Measurements from ENCODE around the gene BICDL2. TPM values are rescaled to one million over a fixed set of nuclear protein-coding genes. Genes with fewer than 3 reads are reported as not detected.
"Not testable (repeated sequence)": the region's sequence is repeated elsewhere in the genome, so short reads cannot be mapped to it uniquely, and the experiment has no call there.

BICDL2 gene
- total RNA-seq, 2 donors from 2014 or later, result 132 to 357 TPM

DNA sequence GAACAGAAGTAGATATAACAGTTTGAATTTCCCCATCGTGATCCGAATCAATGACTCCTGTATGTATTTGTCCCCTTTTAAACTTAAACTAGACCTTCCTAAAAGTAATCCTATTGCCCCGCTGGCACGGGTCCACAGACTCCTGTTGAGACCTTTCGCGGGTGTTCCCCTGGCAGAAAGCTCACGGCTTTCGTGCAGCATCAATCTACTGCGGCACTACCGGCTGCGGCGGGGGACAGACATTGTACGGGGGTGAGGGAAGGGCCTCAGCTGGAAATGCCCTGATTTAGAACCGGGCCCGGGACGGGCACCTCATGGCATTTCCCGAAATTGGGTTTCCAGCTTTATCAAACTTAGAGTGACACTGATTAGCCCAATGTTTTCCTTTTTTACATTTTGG is 43.3 kb upstream of the BICDL2 start:
- 81 to 83% methylated on average over 17 of the region's 17 CpGs for WGBS, 2 donors
- ATAC-seq (no peak), DNase-seq (no peak)
- no peaks in the 10 kb centered on the region for H3K27me3 ChIP-seq
- H3K27ac ChIP-seq, result no peak overlapping the region
- no peaks in the 10 kb centered on the region for H3K36me3 ChIP-seq (replicated peaks in 1 of 2; ENCODE audit: insufficient read depth in 1 of 2, low read depth in 2 of 2)
- TF ChIP-seq, protein P1, sequence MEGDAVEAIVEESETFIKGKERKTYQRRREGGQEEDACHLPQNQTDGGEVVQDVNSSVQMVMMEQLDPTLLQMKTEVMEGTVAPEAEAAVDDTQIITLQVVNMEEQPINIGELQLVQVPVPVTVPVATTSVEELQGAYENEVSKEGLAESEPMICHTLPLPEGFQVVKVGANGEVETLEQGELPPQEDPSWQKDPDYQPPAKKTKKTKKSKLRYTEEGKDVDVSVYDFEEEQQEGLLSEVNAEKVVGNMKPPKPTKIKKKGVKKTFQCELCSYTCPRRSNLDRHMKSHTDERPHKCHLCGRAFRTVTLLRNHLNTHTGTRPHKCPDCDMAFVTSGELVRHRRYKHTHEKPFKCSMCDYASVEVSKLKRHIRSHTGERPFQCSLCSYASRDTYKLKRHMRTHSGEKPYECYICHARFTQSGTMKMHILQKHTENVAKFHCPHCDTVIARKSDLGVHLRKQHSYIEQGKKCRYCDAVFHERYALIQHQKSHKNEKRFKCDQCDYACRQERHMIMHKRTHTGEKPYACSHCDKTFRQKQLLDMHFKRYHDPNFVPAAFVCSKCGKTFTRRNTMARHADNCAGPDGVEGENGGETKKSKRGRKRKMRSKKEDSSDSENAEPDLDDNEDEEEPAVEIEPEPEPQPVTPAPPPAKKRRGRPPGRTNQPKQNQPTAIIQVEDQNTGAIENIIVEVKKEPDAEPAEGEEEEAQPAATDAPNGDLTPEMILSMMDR (IDR thresholded peaks at IDR 0.05), result no peak
- no peak for TF ChIP-seq POLR2A (IDR thresholded peaks at IDR 0.05)
- no peaks in the 10 kb centered on the region for H3K9me3 ChIP-seq
- intact Hi-C loops (cut with DNase I), result no loop called here
- no peak overlapping the region for H3K4me3 ChIP-seq
- peaks cover 9% of the 10 kb centered on the region for H3K4me1 ChIP-seq

GRCh38 chr16:3076577-3076976 is 39.8 kb upstream of the BICDL2 start:
- H3K9me3 ChIP-seq, result no peaks in the 10 kb centered on the region
- TF ChIP-seq, protein P1 (IDR thresholded peaks at IDR 0.05), result no peak
- no peak for TF ChIP-seq POLR2A (IDR thresholded peaks at IDR 0.05)
- WGBS, 2 donors, result 73 to 99% methylated on average over 5 to 6 of the region's 6 CpGs
- DNase-seq, result no peak
- ATAC-seq, result no peak
- intact Hi-C loops (cut with DNase I), result no loop called here
- H3K36me3 ChIP-seq (replicated peaks in 1 of 2; ENCODE audit: insufficient read depth in 1 of 2, low read depth in 2 of 2), result no peaks in the 10 kb centered on the region
- H3K27ac ChIP-seq, result no peak overlapping the region
- H3K4me3 ChIP-seq, result no peak overlapping the region
- no peaks in the 10 kb centered on the region for H3K27me3 ChIP-seq
- H3K4me1 ChIP-seq, result peaks cover 9% of the 10 kb centered on the region

DNA sequence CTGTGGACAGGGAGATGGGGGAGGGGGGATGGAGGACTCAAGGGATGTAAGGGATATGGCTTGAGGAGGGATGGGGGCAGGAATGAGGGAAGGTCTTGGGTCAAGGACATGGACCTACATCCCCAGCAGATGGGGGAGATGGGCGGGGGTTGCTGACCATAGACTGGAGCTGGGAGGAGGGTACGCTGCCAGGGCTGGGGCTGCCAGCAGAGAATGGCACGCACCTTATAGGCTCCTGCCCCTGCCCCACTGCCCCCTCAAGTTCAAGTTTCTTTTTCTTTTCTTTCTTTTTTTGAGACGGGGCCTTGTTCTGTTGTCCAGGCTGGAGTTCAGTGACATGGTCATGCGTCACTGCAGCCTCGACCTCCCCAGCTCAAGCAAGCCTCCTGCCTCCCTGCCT is 39.2 kb upstream of the BICDL2 start:
- intact Hi-C loops (cut with DNase I); H3K27ac ChIP-seq; H3K36me3 ChIP-seq (replicated peaks in 1 of 2; ENCODE audit: insufficient read depth in 1 of 2, low read depth in 2 of 2); H3K9me3 ChIP-seq; ATAC-seq; H3K4me3 ChIP-seq; DNase-seq; H3K4me1 ChIP-seq; H3K27me3 ChIP-seq: not testable (repeated sequence)
- 90 to 92% methylated on average over 6 of the region's 6 CpGs for WGBS, 2 donors

GRCh38 chr16:3075523-3075915 is 38.8 kb upstream of the BICDL2 start:
- H3K27me3 ChIP-seq, result no peaks in the 10 kb centered on the region
- peaks cover 9% of the 10 kb centered on the region for H3K4me1 ChIP-seq
- H3K36me3 ChIP-seq (replicated peaks in 1 of 2; ENCODE audit: insufficient read depth in 1 of 2, low read depth in 2 of 2), result no peaks in the 10 kb centered on the region
- no peak overlapping the region for H3K27ac ChIP-seq
- WGBS, 2 donors, result 36 to 49% methylated on average over 5 to 8 of the region's 10 CpGs
- H3K9me3 ChIP-seq, result no peaks in the 10 kb centered on the region
- ATAC-seq (no peak), DNase-seq (no peak)
- TF ChIP-seq, protein P1 (IDR thresholded peaks at IDR 0.05), result no peak
- TF ChIP-seq POLR2A (IDR thresholded peaks at IDR 0.05), result no peak
- no peak overlapping the region for H3K4me3 ChIP-seq
- intact Hi-C loops (cut with DNase I), result no loop called here

DNA sequence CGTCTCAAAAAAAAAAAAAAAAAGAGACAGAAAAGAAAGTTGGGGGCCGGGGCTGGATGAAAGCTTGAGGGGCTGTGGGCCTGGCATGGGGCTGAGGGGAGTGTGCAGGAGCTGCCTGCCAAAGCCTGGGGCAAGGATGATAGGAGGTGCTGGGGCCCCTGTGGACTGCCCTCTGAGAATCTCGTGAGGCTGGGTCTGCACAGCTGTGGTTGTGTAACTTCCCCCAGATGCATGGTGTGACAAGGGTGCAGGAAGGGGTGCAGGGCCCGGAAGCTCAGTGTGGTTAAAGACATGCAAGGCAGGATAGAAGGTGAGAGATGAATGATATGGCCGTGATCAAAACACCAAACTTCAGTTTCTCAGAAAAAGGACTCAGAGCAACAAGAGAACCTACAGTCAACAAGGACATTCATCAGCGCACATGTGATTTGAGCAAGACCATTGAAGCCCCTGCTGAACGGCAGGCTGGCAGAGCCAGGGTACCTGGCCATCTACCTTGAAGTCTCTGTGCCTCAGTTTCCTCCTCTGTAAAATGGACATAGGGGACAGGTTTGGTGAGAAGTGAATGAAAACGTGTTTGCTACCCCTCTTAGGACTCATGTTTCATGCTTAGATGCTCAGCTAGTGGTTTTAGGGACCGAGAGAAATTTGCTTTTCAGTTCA is 38.2 kb upstream of the BICDL2 start:
- Histone ChIP-seq H3K27ac (no peak overlapping the region), H3K4me1 (peaks cover 9% of the 10 kb centered on the region), H3K9me3 (no peaks in the 10 kb centered on the region), H3K4me3 (no peak overlapping the region), H3K27me3 (no peaks in the 10 kb centered on the region), H3K36me3 (replicated peaks in 1 of 2; ENCODE audit: insufficient read depth in 1 of 2, low read depth in 2 of 2) (no peaks in the 10 kb centered on the region)
- 52 to 63% methylated on average over 9 of the region's 9 CpGs for WGBS, 2 donors
- DNase-seq, result peak in 1 of 4 donors; percentile 38
- TF ChIP-seq, protein P1 (IDR thresholded peaks at IDR 0.05), result no peak
- peak in 1 of 3 donors; percentile 15 for TF ChIP-seq POLR2A (IDR thresholded peaks at IDR 0.05)
- no peak for ATAC-seq
- intact Hi-C loops (cut with DNase I), result no loop called here

All from body of pancreas (tissue), 4 donors.